Cerebellar cortex (tissue), 1 donor: ENCODE results near the gene ATP10B.
A peak's percentile ranks its signal among the peaks of the same experiment; 100 is the strongest.

Source experiments
- DNase-seq: peaks from one replicate; pipeline ENCODE4 v3.0.0-alpha.2; 2015; ENCODE audit warnings: low spot score

The ATP10B gene

DNA sequence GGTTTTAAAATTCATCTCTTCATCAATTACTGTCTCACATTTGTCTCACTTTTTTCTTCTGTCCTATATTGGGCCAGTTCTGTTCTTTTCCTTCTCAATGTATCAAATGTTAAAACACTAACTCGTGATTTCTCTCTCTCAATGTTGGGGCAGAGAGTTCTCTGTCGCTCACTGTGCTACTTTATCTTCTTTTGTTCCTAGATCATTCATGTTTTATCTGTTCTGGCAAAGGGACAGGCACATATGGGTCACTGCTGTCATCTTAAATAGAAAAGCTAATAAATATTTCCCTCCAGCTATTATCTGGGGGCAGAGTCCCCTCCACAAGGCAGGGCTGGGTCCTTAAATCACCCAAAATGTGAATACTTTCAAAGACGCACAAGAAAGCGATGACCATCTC is 216.3 kb downstream of the ATP10B start:
- no peak for DNase-seq

DNA sequence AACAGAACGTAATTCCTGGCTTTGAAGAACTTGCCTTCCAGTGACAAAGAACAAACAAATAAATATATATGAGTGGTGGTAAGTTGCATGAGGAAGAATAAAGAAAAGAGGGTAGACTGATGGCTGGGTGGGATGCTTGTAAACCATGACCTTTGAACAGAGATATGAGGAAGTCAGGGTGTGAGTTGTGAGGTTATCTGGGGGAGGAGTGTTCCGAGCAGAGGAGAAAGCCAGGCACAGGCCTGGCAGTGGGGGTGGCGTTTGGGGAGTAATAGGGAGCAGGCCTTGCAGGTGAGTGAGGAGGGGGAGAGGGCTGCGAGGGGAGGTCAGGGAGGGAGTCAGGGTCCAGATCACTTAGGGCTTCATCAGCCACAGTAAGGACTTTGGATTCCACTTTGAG is 217.0 kb downstream of the ATP10B start:
- no peak for DNase-seq

DNA sequence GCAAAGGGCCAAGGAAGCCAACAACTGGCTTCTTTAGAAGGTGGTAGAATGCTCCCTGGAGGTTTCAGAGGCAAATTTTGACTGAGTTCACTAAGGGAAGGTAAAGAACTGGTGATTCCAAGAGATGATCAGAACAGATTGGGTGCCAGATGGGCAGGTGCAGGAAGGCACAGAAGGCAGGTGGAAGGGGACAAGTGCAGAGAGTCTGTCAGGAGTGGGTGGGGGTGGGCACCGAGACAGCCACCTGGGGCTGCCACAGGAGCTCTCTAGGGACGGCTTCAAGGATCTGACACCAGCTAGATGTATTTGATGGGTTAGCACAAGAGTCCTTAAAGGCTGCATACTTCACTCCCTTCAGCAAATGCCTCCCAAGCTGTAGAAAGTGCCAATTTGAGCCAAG is 223.0 kb downstream of the ATP10B start:
- DNase-seq: peak; percentile 78

GRCh38 chr5:160628619-160628968 is 223.4 kb downstream of the ATP10B start:
- DNase-seq: peak; percentile 62

- DNase-seq: no peak
These were observed 223.9 kb downstream of the ATP10B start for GRCh38 chr5:160627921-160628618.

DNA sequence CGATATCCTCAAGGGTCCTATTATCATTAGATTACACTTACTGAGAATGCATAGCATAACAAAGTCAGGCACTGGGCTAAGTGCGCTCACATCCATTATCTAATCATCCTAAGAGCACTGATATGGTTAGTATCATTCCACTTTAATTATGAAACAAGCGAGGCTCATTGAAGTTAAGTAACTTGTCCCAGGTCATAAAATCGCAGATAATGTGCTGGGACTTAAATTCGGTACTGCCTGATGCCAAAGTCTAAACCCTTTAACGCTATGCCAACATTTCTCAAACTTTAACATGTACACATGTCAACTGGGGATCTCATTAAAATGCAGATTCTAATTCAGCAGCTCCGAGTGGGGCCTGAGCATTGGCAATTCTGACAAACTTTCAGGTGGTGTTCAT is 225.7 kb downstream of the ATP10B start:
- DNase-seq: no peak

GRCh38 chr5:160621526-160621925 is 230.5 kb downstream of the ATP10B start:
- DNase-seq: no peak

GRCh38 chr5:160620401-160620800 is 231.6 kb downstream of the ATP10B start:
- no peak for DNase-seq

DNA sequence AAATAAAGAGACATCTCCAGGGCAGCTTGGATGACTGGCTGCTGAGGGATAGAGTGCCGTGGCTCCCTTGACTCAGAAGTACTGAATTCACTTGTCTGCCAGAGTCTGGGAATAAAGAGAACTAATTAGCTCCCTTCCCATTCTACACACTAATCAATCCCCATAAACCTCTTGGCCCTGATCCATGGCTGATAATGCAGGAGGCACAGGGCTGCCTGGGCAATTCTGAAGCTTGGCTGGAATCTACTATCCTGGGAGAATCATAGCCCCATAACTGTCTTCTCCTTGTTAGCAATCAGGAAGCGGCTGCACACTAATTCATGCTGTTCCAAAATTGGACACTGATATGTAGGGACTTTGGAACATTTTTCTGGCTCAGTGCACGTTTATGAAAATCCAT is 232.6 kb downstream of the ATP10B start:
- DNase-seq: no peak

DNA sequence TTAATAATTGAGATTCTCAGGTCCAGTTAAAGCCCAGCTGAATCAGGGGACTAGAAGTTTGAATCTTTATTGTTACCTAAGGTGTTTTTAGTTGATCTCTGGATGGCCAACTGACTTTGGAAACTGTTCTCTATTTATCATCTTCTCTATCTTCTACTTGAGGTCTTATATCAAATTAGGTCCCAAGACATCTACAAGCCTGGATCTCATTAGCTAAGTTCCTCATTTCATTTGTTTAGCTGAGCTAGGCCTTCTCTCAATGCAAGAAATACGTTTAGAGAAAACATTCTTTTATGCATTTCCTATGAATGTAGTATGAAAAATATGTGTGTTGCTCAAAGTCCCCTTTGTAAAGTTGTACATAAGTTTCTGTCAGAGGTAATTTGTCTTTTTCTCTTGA is 233.7 kb downstream of the ATP10B start:
- no peak for DNase-seq

DNA sequence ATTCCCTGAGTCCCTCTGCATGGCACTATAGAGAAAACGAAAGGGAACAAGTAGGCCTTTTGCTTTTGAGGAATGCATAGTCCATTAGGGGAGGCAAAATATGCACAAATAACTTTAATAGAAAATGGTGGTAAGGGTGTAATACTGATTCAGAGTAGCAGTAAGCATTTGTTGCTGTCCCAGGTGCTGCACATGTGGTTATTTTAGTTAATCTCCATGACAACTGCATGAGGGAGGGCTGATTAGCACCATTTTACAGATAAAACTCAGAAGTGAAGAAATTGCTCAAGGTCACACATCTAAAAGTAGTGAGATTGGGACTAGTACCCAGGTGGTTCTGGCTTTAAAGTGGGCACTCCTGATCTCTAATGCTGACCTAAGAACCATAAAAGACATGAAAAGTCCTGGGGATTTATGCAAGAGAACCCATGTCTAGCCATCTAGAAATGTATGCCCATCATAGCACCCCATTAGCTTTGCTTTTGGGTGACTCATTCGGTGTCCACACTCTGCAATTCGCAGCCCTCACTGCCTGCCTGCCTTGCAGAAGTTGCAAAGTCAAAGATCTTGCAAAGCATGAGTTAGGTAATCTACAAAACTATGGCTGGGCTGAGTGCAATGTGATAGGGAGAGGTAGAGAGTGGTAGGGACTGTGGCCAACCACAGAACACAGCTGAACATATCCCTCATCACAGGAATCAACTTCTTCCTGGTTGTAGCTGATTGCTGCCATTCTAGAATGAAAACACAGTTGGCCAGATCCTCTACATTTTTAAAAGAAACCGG is 235.1 kb downstream of the ATP10B start:
- DNase-seq: no peak

GRCh38 chr5:160614136-160614535 is 237.9 kb downstream of the ATP10B start:
- DNase-seq: no peak

- DNase-seq: peak; percentile 90
These were observed 246.7 kb downstream of the ATP10B start for GRCh38 chr5:160605266-160605665.

- no peak for DNase-seq
These were observed 247.5 kb downstream of the ATP10B start for GRCh38 chr5:160604484-160604883.

DNA sequence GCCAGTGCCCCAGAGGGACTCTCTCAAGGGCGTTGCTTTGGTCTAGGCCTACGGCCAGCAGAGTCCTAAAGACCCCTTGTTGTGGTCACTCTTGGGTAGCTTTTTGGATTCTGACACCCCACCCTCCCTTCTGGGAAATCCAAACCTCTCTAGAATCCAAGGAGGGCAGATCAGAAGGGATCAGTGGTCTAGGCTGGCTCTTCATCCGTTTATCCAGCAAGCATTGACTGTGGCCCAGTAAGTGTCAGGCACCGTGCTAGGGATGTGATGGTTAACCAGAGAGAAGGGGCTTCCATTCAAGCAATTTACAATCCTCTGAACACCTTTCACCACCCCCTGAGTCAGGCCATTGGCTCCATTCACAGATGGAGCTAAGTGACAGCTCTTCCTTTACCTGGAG is 249.3 kb downstream of the ATP10B start:
- no peak for DNase-seq

GRCh38 chr5:160601046-160601445 is 251.0 kb downstream of the ATP10B start:
- DNase-seq: no peak

DNA sequence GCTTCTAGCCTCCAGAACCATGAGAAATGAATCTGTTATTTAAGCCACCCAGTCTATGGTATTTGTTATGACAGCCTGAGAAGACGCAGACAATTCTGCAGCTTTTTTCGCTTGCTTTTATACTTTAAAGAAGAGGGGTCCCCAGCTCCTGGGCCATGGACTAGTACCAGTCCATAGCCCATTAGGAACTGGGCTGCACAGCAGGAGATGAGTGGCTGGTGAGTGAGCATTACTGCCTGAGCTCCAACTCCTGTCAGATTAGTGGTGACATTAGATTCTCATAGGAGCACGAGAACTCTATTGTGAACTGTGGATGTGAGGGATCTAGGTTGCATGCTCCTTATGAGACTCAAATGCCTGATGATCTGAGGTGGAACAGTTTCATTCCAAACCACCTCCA is 278.7 kb downstream of the ATP10B start:
- DNase-seq: no peak

DNA sequence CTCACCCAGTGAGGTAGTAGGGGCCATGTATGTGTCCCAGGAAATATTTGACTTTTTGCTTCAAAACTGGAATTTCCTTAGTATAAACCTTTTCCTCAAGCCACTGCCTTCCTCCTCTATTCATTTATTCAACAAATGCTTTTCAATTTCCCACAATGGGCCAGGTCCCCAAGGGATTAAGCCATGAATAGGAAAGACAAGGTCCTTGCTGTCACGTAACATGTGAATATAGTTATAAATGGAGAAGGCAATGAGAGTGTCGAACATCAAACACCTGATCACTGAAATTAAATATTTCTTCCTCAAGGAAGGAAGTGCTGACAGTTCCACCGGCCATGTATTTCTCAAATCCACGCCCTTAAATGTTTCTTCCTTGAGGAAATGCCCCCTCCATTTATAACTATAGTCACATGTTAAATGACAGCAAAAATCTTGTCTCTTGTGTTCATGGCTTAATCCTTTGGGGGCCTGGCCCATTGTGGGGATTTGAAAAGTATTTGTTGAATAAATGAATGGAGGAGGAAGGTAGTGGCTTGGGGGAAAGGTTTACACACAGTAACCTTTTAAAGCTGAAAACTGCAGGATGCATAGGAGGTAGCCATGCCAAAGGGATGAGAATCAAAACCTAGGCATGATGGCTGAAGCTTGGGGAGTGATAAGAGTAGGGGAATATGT is 284.8 kb downstream of the ATP10B start:
- no peak for DNase-seq

GRCh38 chr5:160565376-160565775 is 286.6 kb downstream of the ATP10B start:
- no peak for DNase-seq

- no peak for DNase-seq
These were observed 295.2 kb downstream of the ATP10B start for GRCh38 chr5:160556846-160557245.

GRCh38 chr5:160555971-160556631 is 295.9 kb downstream of the ATP10B start:
- no peak for DNase-seq

GRCh38 chr5:160555581-160555970 is 296.4 kb downstream of the ATP10B start:
- no peak for DNase-seq

DNA sequence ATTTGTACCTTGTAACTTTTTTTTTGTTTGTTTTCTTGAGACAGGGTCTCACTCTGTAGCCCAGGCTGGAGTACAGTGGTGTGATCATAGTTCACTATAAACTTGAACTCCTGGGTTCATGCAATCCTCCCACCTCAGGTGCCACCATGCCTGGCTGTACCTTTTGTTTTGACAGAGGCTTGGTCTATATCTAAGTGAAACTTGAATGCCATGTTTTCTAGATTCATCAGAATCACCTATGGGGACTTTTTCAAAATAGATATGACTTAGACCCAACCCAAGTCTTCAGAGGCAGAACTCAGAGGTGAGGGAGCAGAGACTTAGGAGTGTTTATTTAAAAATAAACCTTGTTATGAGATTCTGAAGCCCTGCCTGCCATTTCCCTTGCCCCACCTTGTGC is 301.9 kb downstream of the ATP10B start:
- DNase-seq: no peak
